Measurements from ENCODE around the gene TOP1.

The TOP1 gene

GRCh38 chr20:41004531-41005360 lies 23.9 kb upstream of the TOP1 start:
- DNase-seq = no peak

- peak; percentile 61 for DNase-seq
Measured at GRCh38 chr20:41005361-41005729, 23.3 kb upstream of the TOP1 start.

GRCh38 chr20:41006126-41006935 lies 22.3 kb upstream of the TOP1 start:
- no peak for DNase-seq

GRCh38 chr20:41006936-41007474 lies 21.6 kb upstream of the TOP1 start:
- DNase-seq = no peak

- no peak for DNase-seq
Measured at GRCh38 chr20:41007481-41007880, 21.1 kb upstream of the TOP1 start.

- no peak for DNase-seq
Measured at GRCh38 chr20:41009946-41010345, 18.7 kb upstream of the TOP1 start.

GRCh38 chr20:41011551-41012067 lies 17.0 kb upstream of the TOP1 start:
- no peak for DNase-seq

- no peak for DNase-seq
Measured at GRCh38 chr20:41014561-41015088, 14.0 kb upstream of the TOP1 start.

GRCh38 chr20:41017448-41018042 lies 11.1 kb upstream of the TOP1 start:
- DNase-seq = no peak

GRCh38 chr20:41018153-41018552 lies 10.5 kb upstream of the TOP1 start:
- no peak for DNase-seq

GRCh38 chr20:41023549-41023948 lies 5.1 kb upstream of the TOP1 start:
- DNase-seq = no peak

- DNase-seq = no peak
Measured at GRCh38 chr20:41027366-41027765, 1.3 kb upstream of the TOP1 start.

GRCh38 chr20:41027872-41028358 lies 707 bp upstream of the TOP1 start:
- DNase-seq = no peak

GRCh38 chr20:41029150-41029901 lies 704 bp downstream of the TOP1 start:
- peak; percentile 71 for DNase-seq

- DNase-seq = no peak
Measured at GRCh38 chr20:41030061-41030460, 1.4 kb downstream of the TOP1 start.

- no peak for DNase-seq
Measured at GRCh38 chr20:41030531-41031242, 2.1 kb downstream of the TOP1 start.

GRCh38 chr20:41031243-41031619 lies 2.6 kb downstream of the TOP1 start:
- no peak for DNase-seq

- no peak for DNase-seq
Measured at GRCh38 chr20:41032271-41032670, 3.6 kb downstream of the TOP1 start.

GRCh38 chr20:41034239-41034638 lies 5.6 kb downstream of the TOP1 start:
- DNase-seq = no peak

- no peak for DNase-seq
Measured at GRCh38 chr20:41035207-41035606, 6.6 kb downstream of the TOP1 start.

- no peak for DNase-seq
Measured at GRCh38 chr20:41037179-41037578, 8.6 kb downstream of the TOP1 start.

Data from left hindlimb (tissue), 1 donor.